GM18505 (cell line): ENCODE data around the gene TXNRD3.

Experiments used
- ATAC-seq: cut with Tn5 transposase; IDR thresholded peaks from one replicate; pipeline ENCODE4 v1.9.1; 2021; ENCODE audit not compliant: unreplicated experiment
- POLR2A ChIP-seq: IDR thresholded peaks from 4 replicates; pipeline ENCODE4 v1.6.1; 2011; ENCODE audit warnings: borderline replicate concordance; ENCODE audit not compliant: insufficient read depth, insufficient read length; ENCODE audit errors: extremely low read depth

TXNRD3 gene

DNA sequence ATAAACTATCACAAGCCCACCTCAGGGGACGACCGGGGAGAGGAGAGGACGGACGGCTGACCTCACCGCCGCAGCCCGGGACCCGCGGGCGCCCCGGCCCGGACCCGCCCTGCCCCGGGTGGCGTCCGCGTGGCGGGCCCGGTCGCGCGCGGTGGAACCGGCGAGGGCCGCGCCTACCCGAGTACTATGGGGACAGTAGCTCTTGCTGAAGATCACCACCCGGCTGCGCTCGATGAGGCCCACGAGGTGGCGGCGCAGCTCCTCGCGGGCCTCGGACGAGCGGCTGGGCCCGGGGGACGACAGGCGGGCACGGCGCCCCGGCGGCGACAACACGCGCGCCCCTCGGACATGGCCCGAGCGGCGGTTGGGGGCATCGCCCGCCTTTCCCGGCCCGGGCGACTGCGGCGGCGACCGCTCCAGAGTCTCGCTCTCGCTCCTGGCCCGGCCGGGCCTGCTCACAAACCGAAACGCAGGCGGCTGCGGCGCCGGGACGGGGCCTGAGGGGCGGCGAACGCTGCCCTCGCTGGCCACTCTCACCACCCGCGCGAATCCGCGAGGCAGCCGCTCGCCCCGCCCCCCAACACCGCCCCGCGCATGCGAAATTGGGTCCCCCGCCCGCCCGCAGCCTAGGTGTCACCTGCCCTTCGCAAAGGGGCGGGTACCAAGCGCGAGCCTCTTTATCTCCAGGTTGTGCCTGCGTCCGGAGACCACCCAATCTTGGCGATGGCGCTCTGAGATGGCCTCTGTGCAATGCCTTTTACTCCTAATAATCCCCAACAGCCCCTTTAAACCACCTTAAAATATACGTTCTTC, at the start of gene TXNRD3:
TSS of gene TXNRD3 (minus strand) at position 554 of the 813 bp plus-strand sequence.
- no peak for ATAC-seq
- no peak for TF ChIP-seq POLR2A

DNA sequence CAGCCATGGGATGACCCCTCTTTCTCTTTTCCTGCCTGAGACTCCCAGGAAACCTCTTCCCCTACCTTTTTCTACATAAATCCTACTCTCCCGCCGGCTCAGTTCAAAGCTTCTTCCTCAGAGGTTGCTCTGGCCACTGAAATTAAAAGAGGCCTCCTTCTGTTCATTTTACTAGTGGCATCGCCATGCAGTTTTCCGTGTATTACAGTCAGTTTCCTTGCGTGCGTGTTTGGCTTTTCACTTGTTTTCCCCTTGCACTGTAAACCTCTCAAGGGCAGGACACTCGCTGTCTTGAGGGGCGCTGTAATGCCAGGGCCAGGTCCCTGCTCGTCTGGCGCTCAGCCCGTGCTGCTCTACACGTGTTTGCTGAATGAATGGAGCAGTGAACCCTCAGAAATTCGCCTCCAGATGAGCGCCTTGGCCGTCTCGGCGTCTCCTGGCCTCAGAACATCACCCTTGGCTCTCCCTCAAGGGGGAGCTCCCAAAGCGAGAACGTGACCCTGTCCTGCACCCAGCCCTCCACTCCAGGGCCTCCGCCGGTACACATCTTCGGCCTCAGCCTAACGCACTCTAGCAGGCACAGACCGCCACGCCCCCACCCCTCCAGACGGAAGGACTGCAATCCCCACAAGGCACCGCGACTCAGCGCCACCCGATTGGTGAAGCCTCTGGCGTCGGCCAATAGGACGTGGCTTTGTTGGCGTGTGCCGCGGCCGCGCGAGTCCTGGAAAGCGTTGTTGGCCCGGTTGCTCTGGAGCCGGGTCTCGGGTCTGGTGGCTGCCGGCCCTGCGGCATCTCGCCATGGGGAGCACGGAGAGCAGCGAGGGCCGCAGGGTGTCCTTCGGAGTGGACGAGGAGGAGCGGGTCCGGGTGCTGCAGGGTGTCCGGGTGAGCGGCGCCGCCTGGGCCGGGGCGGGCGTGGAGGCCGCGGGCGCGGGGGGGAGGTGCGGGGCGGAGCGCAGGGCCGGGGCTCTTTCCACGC, 48.9 kb upstream of the TXNRD3 start, which contains the start of gene CHCHD6:
TSS of gene CHCHD6 (plus strand) at position 729 of the 982 bp plus-strand sequence. CDS start at position 802, 73 bp downstream.
- TF ChIP-seq POLR2A, result no peak
- peak; percentile 92 for ATAC-seq

DNA sequence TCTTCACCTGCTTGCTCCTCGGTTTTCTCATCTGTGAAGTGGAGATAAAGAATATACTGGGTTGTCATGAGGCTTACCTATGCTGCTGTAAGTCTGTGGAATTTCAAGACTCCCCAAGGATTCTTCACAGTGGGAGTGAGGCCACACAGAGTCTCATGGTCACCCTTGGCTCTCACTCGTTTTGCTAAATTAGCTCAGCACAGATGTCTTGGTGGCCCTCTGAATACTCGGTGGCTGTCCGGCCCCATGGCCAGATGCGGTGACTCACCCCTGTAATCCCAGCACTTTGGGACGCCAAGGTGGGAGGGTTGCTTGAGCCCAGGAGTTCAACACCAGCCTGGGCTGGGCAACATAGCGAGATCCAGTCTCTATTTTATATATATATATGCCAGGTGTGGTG, 44.1 kb upstream of the TXNRD3 start:
- no peak for ATAC-seq
- TF ChIP-seq POLR2A, result no peak

DNA sequence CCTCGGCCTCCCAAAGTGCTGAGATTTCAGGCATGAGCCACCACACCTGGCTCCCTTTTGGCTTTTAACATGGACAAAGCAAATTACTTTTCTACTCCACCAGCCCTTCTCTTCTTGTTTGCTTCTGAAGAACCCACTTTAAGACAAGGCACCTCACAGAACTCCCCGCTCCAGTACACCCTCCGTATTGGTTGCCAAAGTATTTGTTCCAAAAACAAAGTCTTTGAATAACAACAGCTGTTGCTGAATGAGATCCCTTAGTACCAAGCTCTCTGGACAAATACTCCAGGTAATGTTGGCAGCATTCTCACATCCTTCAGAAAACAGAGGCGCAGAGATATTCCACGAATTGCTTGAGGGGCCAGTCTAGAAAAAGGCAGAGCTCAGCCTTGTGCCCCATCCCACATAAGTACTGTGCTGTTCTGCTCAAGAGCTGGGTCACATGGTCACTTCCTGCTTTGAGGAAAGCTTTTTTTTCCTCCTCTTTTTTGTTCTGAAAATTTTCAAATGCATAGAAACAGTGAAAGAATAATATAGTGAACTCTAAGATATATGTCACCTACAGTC, 41.9 kb upstream of the TXNRD3 start:
- no peak for TF ChIP-seq POLR2A
- ATAC-seq, result no peak

DNA sequence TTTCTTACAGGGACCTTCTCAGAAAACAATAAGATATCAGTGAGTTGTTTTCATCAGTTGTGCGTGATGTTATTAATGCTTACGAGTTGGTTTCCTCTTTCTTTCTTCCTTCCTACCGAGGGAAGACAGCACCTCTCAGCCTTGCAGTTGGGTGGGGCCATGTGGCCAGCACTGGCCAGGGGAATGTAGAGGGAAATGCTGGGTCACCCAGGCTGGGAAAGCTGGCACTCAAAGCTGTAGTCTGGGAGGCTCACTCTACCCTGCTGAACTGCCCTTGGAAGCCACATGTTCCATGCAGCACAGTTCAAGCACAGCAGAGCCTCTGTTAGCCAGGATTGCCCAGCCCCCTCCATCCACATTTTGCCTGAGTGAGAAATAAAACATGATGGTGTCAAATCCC, 39.0 kb upstream of the TXNRD3 start:
- ATAC-seq, result no peak
- TF ChIP-seq POLR2A, result no peak

DNA sequence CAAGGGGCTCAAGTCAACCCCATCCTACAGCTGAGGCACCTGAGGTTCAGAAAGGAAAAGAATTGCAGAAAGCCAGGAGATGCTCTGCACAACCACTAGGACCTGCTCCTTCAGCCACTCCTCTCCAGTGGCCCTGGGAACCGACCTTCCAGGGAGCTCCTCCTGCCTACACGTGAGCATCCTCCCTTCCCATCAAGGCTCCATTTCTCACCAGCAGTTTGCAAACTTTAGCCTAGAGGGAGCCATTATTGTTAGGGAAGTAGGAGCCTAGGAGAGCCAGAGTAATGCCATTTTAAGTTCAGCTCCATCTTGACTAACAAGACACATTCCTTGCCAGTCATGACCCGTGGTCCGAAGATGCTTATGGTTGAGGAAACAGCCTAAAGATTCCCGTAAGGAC, 37.9 kb upstream of the TXNRD3 start:
- no peak for ATAC-seq
- no peak for TF ChIP-seq POLR2A

GRCh38 chr3:126691765-126692164, 36.8 kb upstream of the TXNRD3 start:
- TF ChIP-seq POLR2A, result no peak
- ATAC-seq, result no peak

GRCh38 chr3:126685493-126685892, 30.6 kb upstream of the TXNRD3 start:
- no peak for TF ChIP-seq POLR2A

GRCh38 chr3:126685021-126685420, 30.1 kb upstream of the TXNRD3 start:
- no peak for TF ChIP-seq POLR2A
- ATAC-seq, result no peak

More at GRCh38 chr3:126685493-126685892, 30.6 kb upstream of the TXNRD3 start:
- no peak for ATAC-seq

GRCh38 chr3:126684218-126684751, 29.4 kb upstream of the TXNRD3 start:
- no peak for TF ChIP-seq POLR2A
- no peak for ATAC-seq

DNA sequence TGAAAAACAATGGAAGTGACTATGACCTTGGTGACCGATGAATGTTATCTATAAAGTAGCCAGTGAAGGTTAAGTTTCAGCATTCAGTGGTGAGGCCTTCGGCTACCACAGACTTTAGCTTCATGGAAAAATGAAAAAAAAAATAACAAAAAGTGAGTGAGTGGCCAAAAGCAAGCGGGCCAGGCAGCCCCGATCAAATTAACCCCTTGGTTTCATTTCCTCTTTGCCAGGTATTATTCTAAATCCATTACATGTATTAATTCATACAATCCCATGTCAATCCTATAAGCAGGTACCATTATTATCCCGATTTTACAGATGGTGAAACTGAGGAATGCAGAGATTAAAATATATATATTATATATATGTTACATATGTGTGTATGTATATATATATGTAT, 28.1 kb upstream of the TXNRD3 start:
- no peak for ATAC-seq
- TF ChIP-seq POLR2A, result no peak

GRCh38 chr3:126682009-126682408, 27.1 kb upstream of the TXNRD3 start:
- no peak for TF ChIP-seq POLR2A
- no peak for ATAC-seq

DNA sequence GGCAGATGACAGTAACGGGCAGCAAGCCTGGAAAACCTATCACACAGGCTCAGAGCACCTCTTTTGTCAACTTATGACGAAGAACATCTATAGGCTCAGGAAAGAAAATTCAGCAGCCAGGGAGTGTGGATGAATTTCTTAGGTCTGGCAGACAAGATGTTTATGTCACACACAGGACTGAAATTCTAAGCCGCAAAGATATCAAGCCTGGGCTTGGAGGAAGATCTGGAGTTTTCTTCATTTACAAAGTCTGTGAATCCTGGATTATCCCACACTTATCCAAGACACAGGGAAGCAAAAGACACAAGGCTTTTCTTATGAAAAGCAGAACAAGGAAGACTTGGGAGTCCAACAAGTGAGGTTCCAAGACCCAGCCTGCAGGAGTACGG, 25.7 kb upstream of the TXNRD3 start:
- TF ChIP-seq POLR2A, result no peak
- no peak for ATAC-seq
